Measurements from ENCODE around the gene EFCAB12.

EFCAB12 gene

GRCh38 chr3:129357616-129358015, 70.8 kb downstream of the EFCAB12 start:
- no peak overlapping the region for H3K4me3 ChIP-seq (ENCODE audit: low read length)
- no peak for DNase-seq (ENCODE audit: low read depth, low spot score)

- DNase-seq (ENCODE audit: low read depth, low spot score), result no peak
- H3K4me3 ChIP-seq (ENCODE audit: low read length), result no peak overlapping the region
These were observed 71.5 kb downstream of the EFCAB12 start for GRCh38 chr3:129356756-129357425.

GRCh38 chr3:129353589-129353941, 74.9 kb downstream of the EFCAB12 start:
- DNase-seq (ENCODE audit: low read depth, low spot score), result no peak
- no peak overlapping the region for H3K4me3 ChIP-seq (ENCODE audit: low read length)

GRCh38 chr3:129352650-129353588, 75.5 kb downstream of the EFCAB12 start:
- no peak overlapping the region for H3K4me3 ChIP-seq (ENCODE audit: low read length)
- DNase-seq (ENCODE audit: low read depth, low spot score), result no peak

- DNase-seq (ENCODE audit: low read depth, low spot score), result no peak
- H3K4me3 ChIP-seq (ENCODE audit: low read length), result no peak overlapping the region
These were observed 76.4 kb downstream of the EFCAB12 start for GRCh38 chr3:129352045-129352444.
